GM18505 (cell line): ENCODE results near the gene ATP13A5.

Experiments
- ATAC-seq: cut with Tn5 transposase; IDR thresholded peaks from one replicate; pipeline ENCODE4 v1.9.1; 2021; ENCODE audit not compliant: unreplicated experiment
- POLR2A ChIP-seq: IDR thresholded peaks from 4 replicates; pipeline ENCODE4 v1.6.1; 2011; ENCODE audit warnings: borderline replicate concordance; ENCODE audit not compliant: insufficient read depth, insufficient read length; ENCODE audit errors: extremely low read depth

Gene ATP13A5

GRCh38 chr3:193237030-193237429 is 141.5 kb downstream of the ATP13A5 start:
- no peak for ATAC-seq
- TF ChIP-seq POLR2A = no peak

GRCh38 chr3:193236599-193236998 is 142.0 kb downstream of the ATP13A5 start:
- TF ChIP-seq POLR2A = no peak
- ATAC-seq = no peak

- no peak for TF ChIP-seq POLR2A
- ATAC-seq = no peak
These were observed 147.4 kb downstream of the ATP13A5 start for GRCh38 chr3:193231201-193231600.

- TF ChIP-seq POLR2A = no peak
- no peak for ATAC-seq
These were observed 147.9 kb downstream of the ATP13A5 start for GRCh38 chr3:193230610-193231009.

DNA sequence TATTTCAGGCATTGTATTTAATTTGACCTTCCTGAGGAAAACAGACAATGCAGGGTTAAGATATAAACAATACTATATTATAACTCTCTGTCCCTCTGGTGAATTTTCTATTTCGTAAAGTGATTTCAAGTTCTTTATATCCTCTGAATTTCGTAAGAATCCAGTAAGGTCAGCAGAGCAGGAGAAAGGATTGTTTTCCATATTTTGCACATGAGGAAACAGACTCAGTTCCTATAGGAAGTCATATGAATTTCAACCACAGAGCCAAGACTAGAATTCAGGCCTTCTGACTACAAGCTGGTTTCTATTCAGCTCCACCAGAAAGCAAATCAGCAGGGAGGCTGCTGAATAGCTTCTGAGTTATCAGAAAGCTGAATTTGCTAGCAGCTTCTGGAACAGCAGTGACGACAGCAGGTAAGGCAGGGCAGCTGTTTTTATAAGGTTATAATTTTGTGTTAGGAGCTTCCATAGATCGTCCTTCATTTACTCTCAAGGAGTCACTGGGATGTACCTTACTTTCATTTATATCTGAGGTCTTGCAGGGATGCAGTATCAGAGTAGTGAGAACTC is 148.6 kb downstream of the ATP13A5 start:
- no peak for ATAC-seq
- no peak for TF ChIP-seq POLR2A

- ATAC-seq = no peak
- TF ChIP-seq POLR2A = no peak
These were observed 150.3 kb downstream of the ATP13A5 start for GRCh38 chr3:193228206-193228605.

- ATAC-seq = no peak
- no peak for TF ChIP-seq POLR2A
These were observed 153.0 kb downstream of the ATP13A5 start for GRCh38 chr3:193225302-193226125.
